ENCODE data around the gene CUX1.
"Not testable (repeated sequence)": the region's sequence is repeated elsewhere in the genome, so short reads cannot be mapped to it uniquely, and the experiment has no call there.

The CUX1 gene

DNA sequence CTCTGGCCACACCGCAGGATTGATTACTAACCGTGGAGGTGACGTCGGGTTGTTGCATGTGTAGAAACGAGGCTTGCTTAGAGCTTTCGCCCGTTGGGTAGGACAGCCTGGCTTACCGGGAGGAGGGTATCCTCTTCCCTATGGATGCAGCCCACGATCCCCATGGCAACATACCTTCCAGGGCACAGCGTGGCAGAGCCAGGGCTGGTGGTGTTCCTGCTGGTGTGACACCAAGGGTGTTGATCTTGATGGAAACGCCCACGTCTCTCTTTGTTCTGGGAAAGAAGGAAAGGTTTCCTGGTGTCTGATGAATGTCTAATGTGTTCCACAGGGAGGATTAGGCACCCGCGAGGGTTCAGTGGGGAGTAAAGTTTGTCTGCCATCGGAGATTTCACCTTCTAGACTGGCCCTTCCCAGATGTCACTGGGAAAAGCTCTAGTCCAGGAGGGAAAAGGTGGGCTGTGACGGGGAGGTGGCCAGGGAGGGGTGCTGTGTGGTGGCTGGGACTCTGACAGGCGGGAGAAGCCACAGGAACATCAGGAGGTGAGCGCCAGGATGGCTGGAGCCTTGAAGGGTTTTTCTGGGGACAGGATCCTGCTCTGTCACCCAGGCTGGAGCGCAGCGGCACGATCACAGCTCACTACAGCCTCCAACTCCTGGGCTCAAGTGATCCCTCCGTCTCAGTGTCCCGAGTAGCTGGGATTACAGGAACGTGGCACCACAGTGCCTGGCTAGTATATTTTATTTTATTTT, 102.1 kb downstream of the CUX1 start:
- DNase-seq, result no peak

DNA sequence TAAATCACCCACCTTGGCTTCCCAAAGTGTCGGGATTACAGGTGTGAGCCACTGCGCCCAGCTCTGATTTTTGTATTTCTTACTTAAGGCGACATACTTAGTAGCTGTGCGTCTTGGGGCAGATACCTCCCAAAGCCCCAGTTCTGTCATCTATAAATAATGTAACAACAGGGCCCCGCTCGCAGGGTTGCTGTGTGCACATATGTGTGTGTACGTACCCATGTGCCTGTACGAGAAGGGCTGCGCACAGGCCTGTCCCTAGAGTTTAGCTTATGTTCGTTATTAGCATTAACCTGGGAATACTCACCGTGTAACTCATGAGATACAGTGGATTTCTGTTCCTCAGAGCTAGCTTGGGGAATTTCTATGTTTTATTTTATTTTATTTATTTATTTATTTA, 103.6 kb downstream of the CUX1 start:
- no peak for DNase-seq

DNA sequence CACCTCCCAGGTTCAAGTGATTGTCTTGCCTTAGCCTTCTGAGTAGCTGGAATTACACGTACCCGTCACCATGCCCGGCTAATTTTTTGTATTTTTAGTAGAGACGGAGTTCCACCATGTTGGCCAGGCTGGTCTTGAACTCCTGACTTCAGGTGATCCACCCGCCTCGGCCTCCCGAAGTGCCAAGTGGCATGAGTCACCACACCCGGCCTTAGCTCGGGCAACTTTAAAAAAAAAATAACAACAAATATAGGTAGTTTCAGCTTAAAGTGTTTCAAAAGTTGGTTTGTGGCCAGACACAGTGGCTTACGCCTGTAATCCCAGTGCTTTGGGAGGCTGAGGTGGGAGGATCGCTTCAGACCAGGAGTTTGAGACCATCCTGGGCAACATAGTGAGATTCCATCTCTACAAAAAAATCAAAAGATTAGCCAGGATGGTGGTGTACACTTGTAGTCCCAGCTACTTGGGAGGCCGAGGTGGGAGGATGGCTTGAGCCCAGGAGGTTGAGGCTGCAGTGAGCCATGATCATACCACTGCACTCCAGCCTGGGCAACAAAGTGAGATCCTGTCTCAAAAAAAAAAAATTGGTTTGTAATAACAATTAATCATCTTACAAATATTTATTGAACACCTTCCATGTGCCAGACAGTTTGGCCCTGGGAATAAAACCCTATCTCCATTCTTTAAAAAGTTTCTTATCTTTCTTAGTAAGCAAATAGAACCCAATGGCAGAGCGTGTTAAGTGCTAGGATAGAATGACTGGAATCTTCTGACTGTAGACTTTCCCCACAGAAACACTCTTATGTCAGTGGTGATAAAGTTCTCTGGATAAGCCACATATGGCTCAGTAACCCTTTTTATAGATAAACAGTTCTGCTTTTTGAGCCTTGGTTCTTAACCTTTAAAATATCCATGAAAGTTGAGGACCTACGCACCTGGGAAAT, 104.4 kb downstream of the CUX1 start:
- DNase-seq, result not testable (repeated sequence)

DNA sequence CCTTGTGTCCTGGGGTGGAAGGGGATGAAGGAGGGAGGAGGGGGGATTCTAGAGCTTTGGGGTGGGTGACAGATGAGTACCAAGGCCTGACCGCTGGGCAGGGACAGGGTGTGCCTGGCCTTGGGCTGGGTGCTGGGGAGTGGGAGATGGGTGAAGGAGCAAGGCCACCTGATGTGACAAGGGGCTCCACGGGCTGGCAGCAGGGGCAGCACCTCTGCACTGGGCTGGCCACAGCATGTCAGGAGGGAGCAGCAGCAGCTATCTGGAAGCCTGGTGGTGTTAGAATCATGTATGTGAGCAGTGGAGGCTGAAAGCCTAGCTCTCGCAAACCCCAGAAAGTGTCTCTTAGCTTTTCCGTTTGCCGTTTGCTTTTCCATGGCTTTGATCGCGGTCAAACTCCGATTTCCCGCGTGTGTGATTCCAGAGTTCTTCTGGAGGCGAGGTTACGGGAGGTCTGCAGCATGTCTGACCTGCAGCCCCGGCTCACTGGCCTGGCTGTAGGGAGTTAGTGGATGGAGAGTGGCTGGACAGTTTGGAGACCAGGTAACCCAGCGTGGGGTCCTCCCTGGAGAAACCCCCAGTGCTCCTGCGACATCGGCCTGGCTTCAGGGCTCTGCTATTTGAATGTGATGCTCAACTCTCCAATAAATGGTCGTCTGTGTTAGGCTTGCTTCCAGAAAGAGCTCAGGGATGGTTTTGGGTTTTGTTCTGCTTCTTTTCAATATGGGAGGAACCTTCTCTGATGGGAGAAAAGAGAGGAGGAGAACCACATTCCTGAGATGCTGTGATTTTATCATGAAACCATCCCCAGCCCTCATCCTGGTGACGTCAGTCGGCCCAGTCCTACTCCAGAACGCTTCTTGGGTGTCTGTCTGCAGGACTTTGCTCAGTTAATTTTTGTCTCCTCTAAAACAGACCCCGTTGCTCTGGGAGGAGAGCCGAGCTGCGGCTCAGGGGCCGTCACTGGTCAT, 105.5 kb downstream of the CUX1 start:
- DNase-seq, result no peak

DNA sequence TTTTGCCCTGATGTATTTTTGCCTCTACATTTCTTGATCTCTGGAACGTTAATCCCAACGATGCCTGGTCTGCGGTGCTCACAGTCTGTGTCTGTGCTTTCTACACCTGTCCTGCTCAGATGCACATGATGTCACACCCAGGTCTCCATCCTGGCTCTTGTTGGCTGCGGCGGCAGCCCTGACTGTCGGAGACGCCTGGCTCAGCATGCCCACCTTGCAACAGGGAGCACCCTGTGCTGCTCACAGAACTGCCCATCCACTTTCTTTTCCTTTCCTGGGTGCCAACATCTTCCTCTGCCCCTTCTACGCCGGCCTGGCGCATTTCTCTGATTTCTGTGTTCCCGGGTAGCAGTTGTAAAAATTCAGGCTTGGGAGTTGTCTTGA, 106.2 kb downstream of the CUX1 start:
- DNase-seq, result no peak

DNA sequence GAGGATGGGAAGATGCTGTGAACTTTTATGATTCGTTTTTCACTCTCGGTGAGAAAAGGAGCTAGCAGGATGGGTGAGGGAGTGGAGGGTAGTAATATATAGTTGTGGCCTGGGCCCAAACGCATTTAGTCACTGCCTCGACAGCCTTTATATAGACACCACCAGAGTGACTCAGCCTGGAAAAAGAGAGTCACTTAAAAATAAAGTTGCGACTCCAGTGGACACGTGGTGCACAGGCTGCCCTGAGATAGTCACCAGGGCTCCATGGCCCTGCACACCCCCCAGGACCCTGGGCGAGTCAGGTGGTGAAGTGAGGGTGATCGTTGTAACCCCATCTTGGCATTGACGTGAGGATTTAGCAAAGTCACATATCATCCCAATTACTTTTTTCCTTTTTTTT, 106.7 kb downstream of the CUX1 start:
- DNase-seq, result peak; percentile 30

DNA sequence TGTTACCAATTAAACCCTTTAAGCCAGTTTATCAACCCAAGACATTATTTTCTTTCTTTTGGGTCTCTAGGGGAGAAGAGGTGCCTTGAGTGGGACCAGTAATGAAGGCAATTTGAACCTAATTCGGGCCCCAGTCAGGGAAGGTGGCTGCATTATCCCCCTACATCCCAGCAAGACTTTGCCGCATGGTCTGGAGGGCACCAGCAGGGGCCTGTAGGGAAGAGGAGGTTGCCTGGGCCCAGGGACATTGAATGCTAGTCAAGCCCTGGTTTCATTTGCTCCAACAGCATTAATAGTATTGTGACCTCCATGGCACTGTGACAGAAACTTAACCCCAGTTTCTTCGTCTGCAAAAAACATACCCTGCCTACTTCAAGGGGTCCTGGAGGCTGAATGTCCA, 108.8 kb downstream of the CUX1 start:
- no peak for DNase-seq

DNA sequence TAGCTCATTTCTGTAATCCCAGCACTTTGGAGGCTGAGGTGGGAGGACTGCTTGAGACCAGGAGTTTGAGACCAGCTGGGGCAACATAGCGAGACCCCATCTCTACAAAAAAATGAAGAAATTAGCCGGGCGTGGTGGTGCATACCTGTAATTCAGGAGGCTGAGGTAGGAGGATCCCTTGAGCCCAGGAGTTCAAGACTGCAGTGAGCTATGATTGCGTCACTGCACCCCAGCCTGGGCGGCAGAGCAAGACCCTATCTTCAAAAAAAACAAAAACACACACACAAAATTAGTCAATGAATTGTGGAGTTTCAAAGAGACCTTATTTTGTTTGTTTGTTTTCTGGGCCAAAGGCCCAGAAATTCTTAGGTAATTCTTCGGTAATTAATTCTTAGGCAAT, 110.0 kb downstream of the CUX1 start:
- no peak for DNase-seq

DNA sequence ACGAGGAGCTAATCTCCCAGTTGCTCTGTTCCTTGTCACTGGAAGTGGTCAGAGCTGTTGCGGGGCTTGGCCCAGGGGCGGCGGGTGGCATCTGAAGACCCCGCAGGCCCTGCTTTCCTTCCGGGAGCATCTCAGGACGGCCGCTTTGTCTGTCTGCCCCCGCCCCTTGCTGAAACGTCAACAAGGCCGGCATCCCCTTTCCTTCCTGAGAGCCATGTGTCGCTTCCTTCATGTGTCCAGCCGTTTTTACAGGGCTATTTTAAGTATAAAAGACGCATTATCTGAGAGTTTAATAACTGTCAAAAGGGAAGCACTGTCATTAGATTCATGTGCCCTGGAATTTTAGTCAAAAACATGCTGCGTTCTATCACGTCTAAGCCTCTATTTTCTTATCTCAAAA, 110.4 kb downstream of the CUX1 start:
- no peak for DNase-seq

DNA sequence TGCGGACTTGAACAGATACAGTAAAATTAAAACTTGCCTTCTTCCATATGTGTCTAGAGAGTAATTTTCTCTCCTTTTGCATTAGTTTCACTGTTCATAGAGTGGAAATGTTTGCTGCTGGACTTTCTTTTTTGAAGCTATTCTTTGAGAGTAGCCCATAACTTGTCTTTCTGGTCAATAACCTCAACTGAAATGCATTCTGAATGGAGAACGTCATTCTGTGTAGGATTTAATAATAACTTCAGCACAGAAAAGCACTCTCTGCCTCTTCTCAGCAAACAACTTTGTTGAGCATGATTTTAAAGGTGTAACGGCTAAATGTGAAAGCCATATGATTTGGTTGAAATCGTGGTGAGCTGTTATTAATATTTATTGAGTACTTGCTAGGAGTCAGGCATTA, 111.8 kb downstream of the CUX1 start:
- no peak for DNase-seq

DNA sequence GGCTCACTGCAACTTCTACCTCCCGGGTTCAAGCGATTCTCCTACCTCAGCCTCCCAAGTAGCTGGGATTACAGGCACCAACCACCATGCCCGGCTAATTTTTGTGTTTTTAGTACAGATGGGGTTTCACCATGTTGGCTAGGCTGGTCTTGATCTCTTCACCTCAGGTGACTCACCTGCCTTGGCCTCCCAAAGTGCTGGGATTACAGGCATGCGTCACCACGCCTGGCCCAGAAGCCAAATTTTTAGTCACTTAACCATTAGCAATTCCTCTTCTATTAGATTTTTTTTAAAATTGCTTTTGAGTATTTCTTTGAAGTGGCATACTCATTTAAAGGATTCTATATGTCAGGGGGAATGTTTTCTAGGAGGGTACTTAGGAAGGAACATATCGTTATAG, 112.5 kb downstream of the CUX1 start:
- not testable (repeated sequence) for DNase-seq

DNA sequence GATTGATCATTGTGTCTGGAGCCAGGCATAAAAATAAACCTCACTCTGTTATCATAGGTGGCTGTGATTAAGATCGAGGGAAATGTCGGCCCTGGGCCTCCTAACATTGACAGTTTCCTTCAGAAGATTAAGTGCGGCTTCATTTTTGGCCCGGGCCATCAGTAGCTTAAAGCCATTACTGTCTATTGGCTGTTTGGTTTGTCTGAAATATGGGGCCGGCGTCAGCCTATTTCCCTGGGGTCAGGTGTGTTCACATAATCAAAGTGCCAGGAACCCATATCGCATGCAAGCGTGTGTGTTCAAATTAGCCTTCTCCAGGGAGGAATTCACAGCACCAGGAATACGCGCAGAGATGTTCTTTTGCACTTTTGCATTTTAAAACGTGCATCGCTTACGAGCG, 114.7 kb downstream of the CUX1 start:
- no peak for DNase-seq

DNA sequence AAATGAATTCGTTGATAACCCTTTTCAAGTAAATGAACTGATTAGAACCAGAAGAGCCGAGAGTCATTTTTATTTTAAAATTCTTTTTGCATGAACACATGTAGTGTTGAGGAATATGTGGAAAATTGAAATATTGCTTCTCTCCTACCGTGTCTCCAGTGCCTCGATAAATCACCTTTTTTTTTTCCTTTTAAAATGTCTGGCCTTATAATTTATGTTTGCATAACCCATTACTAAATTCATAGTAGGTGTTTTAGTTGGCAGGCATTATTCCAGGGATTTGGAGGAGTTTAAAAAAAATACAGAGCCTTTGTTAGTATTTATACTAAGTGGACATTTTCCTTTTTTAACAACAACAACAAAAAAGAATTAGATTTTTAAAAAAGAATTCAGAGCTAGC, 115.6 kb downstream of the CUX1 start:
- DNase-seq, result no peak

DNA sequence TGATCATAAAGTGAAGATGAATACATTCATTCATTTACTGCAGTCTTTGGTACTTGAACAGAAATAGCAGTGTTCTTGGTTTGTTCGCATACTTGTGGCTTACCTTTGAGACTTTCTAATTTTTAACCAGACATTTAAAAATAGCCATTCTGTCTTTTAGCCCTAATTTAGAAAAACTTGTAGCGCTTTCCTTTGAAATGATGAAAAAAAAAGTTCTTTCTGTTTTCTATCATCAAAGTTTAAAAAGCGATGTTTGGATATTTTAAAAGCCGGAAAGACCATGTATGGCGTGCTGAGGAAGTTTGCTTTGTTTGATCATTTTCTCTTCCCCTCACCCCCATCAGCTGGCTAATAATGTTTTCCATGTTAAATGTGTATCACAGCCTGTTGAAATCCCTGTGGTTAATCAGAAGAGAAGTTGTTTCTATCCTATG, 116.3 kb downstream of the CUX1 start:
- DNase-seq, result no peak

DNA sequence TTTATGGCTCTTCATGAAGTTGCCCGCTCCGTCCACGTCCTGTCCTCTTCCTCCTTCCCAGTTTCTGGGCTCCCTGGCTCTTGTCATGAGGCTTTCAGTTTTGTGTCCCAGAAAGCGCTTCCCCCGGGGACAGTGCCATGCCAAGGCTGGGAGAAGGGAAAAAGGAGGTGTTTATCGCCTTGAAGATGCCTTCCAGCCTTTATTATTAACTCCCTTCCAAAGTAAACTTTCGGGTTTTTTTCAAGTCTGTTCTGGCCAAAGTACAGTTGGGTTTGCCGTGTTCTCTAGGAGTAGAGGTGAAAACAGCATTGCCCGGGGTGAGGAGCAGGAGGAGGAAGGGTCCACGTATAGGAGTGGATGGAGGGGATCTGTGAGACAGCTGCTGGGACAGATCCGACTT, 117.2 kb downstream of the CUX1 start:
- DNase-seq, result no peak

DNA sequence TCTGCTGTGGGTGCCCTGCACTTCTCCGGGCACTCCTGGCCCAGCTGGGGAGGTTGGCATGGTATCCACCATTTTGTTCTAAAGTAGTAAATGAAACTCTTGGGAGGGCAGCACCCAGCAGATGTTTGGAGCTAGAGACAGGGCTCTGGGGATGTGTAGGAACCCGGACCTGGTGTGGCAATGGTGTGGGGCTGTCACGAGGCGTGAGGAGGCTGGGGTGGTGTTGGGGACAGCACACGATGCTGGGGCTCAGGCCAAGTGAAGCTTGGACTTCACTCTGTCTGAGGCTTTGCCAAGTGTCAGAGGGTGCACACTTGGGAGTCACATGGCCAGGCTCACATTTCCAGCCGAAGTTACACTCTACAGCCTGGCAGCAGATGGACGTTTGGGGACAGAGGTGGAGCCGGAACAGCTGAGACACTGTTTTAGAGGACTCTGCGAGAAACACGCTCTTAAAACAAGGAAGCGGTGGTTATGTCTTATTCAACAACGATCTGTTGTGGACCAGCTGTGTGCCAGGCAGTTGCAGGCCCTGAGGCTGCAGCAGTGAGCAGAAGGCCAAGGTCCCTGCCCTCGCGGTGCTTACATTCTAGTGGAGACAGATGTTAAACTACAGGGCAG, 118.2 kb downstream of the CUX1 start:
- no peak for DNase-seq

DNA sequence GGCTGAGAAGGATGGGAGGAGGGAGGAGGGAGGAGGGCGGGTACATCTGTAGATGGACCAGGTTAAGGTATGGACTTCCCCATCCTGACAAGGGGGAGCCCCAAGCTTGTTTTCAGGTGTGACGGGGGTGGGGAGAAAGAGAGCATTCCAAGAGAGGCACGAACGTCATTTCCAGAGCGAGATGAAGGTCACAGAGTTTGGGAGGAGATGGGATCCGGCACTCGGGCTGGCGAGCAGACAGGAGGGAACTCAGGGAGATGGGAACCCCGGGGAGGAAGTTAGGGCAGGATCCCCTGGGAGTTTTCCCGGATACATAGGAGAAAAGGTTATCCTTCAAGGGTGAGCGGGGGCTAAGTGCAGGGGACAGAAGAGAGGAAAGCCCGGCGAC, 118.8 kb downstream of the CUX1 start:
- DNase-seq, result no peak

DNA sequence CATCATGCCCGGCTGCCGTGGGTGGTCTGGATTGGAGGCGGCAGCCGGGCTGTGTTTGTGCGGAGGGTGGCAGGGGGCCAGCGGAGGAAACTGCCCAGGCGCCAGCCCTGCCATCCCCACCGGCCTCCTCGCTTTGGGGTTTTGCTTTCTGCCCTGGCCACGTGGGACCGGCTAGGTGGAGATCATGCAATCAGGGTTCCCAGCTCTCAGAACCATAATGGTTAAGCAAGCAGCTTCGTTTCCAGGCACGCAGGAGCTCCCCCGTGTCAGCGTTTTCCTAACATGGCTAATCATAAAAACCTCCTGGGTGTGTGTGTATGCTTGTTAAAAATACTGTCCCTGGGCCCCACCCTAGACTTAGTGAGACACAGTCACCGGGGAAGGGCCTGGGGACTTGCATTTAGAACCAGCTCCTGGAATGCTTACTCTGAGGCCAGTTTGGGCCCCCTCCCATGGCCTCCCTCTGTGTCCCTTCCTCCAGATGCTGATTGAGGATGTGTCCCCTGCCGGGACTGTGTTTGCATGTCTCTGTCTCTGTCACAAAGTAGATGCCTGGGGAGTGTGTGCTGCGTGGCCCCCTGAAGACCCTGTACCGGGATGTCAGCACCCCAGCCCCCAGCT, 119.3 kb downstream of the CUX1 start:
- DNase-seq, result no peak

DNA sequence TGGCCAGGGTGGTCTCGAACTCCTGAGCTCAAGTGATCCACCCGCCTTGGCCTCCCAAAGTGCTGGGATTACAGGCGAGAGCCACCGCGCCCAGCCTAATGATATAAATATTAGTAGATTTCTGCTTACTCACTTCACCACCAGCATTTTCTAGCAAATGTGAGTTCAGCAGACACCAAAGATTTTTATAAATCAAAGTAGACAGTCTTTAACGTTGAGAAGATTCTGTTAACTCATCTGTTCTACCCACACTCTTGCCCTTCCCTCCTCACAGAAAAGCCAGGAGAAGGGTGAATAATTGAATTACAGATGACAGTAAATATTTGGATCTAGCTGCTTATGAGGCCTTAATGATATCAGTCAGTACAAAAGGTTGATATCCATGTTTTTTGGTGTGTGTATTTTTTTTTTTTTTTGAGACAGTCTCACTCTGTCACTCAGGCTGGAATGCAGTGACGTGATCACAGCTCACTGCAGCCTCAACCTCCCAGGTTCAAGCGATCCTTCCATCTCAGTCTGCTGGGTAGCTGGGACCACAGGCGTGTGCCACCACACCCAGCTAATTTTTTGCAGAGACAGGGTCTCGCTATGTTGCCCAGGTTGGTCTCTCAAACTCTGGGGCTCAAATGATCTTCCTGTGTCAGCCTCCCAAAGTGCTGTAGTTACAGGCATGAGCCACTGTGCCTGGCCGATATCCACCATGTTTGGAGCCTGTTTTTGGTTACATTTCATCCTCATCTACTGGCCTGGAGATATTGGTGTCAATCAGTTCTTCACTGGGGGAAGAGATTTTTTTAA, 120.5 kb downstream of the CUX1 start:
- DNase-seq, result no peak

DNA sequence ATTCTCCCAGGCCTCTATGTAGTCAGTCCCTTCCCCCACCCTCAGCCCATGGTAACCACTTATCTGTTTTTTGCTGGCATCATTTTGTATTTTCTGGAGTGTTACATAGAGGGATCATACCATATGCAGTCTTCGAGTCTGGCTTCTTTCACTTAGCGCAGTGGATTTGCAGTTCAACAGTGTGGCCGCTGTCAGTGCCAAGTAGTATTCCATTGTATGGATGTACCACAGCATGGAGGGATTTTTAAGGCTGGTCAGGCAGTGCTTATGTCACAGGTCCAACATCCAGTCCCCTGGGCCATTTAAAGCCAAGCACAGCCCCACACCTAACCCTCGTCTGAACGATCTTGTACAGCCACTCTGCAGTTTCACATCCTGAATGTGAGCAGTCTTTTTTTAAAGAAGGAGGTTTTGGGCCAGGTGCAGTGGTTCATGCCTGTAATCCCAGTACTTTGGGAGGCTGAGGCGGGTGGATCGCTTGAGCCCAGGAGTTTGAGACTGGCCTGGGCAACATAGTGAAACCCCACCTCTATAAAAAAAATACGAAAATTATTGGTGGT, 121.8 kb downstream of the CUX1 start:
- DNase-seq, result no peak

DNA sequence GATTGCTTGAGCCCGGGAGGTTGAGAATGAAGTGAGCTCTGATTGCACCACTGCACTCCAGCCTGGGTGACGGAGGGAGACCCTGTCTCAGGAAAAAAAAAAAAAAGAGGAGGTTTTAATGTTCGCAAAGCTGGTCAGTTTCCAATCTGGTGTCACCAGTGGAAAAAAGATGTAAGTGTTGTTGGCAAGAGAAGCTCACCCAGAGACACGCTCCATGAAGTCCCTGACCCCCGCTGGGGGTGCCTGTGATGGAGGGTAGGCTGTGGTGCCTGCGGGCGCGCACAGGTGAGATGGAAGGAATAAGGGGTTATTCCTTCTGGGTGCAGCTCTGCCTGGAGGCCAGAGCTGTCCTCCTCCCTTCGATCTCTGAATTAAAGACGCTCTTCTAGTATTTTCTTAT, 122.7 kb downstream of the CUX1 start:
- no peak for DNase-seq

Data from activated CD4-positive, alpha-beta T cell treated with anti-CD3 and anti-CD28 coated beads, Interleukin-10, Interleukin-2, amounts not matched to agents 100 ng/mL and 50 ng/mL, durations not matched to agents 16 hours and 8 hours (primary cell).